ENCODE data around the gene SYNPO2.

Gene SYNPO2

DNA sequence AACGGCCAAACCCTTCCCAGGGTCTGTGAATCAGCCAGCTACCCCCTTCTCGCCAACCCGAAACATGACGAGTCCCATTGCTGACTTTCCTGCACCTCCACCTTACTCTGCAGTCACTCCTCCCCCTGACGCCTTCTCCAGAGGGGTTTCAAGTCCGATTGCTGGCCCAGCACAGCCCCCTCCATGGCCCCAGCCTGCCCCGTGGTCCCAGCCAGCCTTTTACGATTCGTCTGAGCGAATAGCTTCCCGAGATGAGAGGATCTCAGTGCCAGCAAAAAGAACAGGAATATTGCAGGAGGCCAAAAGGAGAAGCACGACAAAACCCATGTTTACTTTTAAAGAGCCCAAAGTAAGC is 141.9 kb downstream of the SYNPO2 start:
- TF ChIP-seq CREB1 (IDR thresholded peaks at IDR 0.05; ENCODE audit: low read depth) (no peak), TCF12 (IDR thresholded peaks at IDR 0.05; ENCODE audit: low read depth) (no peak), EGR1 (IDR thresholded peaks at IDR 0.05) (no peak), YY1 (IDR thresholded peaks at IDR 0.05; ENCODE audit: low read depth) (no peak), FOXM1 (IDR thresholded peaks at IDR 0.05; ENCODE audit: borderline replicate concordance, low read depth) (no peak), NFIC (IDR thresholded peaks at IDR 0.05) (no peak), RAD21 (IDR thresholded peaks at IDR 0.05; ENCODE audit: low read depth) (no peak), TAF1 (IDR thresholded peaks at IDR 0.05; ENCODE audit: low read depth) (no peak), CEBPB (IDR thresholded peaks at IDR 0.05) (no peak), ZBTB7A (IDR thresholded peaks at IDR 0.05; ENCODE audit: low read depth) (no peak), TEAD4 (IDR thresholded peaks at IDR 0.05) (no peak)
- TF ChIP-seq, protein P1, sequence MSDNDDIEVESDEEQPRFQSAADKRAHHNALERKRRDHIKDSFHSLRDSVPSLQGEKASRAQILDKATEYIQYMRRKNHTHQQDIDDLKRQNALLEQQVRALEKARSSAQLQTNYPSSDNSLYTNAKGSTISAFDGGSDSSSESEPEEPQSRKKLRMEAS (IDR thresholded peaks at IDR 0.05): no peak
- TF ChIP-seq, protein P2, sequence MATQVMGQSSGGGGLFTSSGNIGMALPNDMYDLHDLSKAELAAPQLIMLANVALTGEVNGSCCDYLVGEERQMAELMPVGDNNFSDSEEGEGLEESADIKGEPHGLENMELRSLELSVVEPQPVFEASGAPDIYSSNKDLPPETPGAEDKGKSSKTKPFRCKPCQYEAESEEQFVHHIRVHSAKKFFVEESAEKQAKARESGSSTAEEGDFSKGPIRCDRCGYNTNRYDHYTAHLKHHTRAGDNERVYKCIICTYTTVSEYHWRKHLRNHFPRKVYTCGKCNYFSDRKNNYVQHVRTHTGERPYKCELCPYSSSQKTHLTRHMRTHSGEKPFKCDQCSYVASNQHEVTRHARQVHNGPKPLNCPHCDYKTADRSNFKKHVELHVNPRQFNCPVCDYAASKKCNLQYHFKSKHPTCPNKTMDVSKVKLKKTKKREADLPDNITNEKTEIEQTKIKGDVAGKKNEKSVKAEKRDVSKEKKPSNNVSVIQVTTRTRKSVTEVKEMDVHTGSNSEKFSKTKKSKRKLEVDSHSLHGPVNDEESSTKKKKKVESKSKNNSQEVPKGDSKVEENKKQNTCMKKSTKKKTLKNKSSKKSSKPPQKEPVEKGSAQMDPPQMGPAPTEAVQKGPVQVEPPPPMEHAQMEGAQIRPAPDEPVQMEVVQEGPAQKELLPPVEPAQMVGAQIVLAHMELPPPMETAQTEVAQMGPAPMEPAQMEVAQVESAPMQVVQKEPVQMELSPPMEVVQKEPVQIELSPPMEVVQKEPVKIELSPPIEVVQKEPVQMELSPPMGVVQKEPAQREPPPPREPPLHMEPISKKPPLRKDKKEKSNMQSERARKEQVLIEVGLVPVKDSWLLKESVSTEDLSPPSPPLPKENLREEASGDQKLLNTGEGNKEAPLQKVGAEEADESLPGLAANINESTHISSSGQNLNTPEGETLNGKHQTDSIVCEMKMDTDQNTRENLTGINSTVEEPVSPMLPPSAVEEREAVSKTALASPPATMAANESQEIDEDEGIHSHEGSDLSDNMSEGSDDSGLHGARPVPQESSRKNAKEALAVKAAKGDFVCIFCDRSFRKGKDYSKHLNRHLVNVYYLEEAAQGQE (IDR thresholded peaks at IDR 0.05; ENCODE audit: low read depth): no peak
- TF ChIP-seq, protein P3, sequence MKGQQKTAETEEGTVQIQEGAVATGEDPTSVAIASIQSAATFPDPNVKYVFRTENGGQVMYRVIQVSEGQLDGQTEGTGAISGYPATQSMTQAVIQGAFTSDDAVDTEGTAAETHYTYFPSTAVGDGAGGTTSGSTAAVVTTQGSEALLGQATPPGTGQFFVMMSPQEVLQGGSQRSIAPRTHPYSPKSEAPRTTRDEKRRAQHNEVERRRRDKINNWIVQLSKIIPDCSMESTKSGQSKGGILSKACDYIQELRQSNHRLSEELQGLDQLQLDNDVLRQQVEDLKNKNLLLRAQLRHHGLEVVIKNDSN (IDR thresholded peaks at IDR 0.05): no peak

DNA sequence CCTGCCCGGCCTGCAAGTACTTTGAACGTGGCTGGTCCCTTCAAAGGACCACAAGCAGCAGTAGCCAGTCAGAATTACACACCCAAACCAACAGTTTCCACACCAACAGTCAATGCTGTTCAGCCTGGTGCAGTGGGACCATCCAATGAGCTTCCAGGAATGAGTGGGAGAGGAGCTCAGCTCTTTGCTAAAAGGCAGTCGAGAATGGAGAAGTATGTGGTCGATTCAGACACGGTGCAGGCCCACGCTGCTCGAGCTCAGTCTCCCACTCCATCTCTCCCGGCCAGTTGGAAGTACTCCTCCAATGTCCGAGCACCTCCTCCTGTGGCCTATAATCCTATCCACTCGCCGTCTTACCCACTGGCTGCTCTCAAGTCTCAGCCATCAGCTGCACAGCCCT is 142.6 kb downstream of the SYNPO2 start:
- no peak for TF ChIP-seq TCF12 (IDR thresholded peaks at IDR 0.05; ENCODE audit: low read depth)
- TF ChIP-seq, protein P1 (IDR thresholded peaks at IDR 0.05): no peak
- no peak for TF ChIP-seq CEBPB (IDR thresholded peaks at IDR 0.05)
- no peak for TF ChIP-seq TEAD4 (IDR thresholded peaks at IDR 0.05)
- TF ChIP-seq YY1 (IDR thresholded peaks at IDR 0.05; ENCODE audit: low read depth): no peak
- TF ChIP-seq TAF1 (IDR thresholded peaks at IDR 0.05; ENCODE audit: low read depth): no peak

DNA sequence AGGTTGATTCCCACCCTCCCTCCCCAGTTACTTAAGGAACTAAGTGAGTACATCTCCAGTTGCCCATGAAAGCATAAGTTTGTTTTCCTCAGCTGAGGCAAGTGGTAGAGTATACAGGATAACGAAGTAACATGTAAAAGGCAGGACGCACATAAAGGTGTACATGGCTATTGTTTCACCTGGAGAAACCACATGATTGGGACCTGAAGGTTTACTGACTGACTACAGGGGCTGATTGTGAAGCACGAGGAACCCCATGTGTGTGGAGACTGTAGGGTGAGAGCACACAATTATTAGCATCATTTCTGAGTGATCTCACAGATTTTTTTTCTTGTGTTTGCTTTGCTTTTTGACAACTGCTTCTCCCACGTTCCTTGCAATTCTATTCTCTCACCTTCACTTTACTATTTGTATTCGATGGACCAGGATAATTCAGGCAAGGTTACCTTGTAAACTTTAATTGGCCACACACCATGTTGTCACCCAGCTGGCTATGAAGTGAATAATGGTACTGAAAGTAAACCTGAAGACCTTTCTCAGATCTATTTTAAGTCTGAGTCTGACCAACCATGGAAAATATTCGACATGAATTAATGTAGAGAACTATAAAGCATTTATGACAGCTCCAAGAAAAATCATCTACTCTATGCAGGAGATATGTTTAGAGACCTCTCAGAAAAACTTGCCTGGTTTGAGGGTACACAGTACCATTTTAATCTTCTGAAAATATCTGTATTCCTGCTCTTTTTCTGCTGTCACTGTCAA is 144.4 kb downstream of the SYNPO2 start:
- TF ChIP-seq FOXM1 (IDR thresholded peaks at IDR 0.05; ENCODE audit: borderline replicate concordance, low read depth): no peak
- TF ChIP-seq, protein P1 (IDR thresholded peaks at IDR 0.05): no peak
- TF ChIP-seq YY1 (IDR thresholded peaks at IDR 0.05; ENCODE audit: low read depth): no peak
- no peak for TF ChIP-seq CREB1 (IDR thresholded peaks at IDR 0.05; ENCODE audit: low read depth)
- TF ChIP-seq ZBTB7A (IDR thresholded peaks at IDR 0.05; ENCODE audit: low read depth): no peak
- no peak for TF ChIP-seq RAD21 (IDR thresholded peaks at IDR 0.05; ENCODE audit: low read depth)
- TF ChIP-seq CEBPB (IDR thresholded peaks at IDR 0.05): no peak
- no peak for TF ChIP-seq EP300 (IDR thresholded peaks at IDR 0.05; ENCODE audit: borderline replicate concordance)
- TF ChIP-seq, protein P2 (IDR thresholded peaks at IDR 0.05; ENCODE audit: low read depth): no peak

DNA sequence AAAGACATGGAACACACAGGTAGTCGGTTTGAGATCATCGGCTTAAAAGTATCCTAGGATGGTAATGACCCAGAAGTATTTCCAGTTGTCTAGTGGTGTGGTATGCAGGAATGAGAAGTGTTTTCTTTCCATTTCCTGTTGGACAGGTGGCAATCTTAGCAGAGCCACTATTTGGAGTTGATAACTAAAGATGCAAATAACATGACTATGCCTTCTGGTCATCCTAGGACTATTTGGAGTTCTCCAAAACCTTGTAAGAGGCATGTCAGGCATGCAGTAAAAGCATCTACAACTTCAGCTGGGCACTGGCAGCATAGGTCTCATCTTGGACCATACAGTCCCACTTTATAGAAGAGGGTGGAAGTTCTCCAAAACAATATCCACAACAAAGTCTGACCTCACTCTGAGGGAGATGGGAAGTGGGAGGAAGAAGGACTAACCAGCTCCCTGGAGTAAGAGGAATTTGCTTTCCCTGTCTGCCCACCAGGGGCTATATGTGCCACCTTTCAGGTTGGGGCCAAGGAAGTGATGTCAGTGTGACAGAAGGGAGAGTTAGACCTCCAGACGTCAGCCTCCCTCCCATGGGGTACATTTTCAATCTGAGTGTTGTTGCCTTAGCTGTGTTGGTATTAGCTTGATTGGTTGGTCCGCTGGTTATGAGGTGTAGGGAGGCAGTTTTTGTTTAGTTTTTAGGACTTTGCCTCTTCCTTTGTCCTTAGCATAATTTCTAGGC is 145.8 kb downstream of the SYNPO2 start:
- TF ChIP-seq, protein P1 (IDR thresholded peaks at IDR 0.05): no peak
- no peak for TF ChIP-seq EGR1 (IDR thresholded peaks at IDR 0.05)
- TF ChIP-seq, protein P3 (IDR thresholded peaks at IDR 0.05): no peak
- no peak for TF ChIP-seq TCF12 (IDR thresholded peaks at IDR 0.05; ENCODE audit: low read depth)
- no peak for TF ChIP-seq FOXM1 (IDR thresholded peaks at IDR 0.05; ENCODE audit: borderline replicate concordance, low read depth)
- TF ChIP-seq YY1 (IDR thresholded peaks at IDR 0.05; ENCODE audit: low read depth): no peak
- TF ChIP-seq NFIC (IDR thresholded peaks at IDR 0.05): no peak
- no peak for TF ChIP-seq CREB1 (IDR thresholded peaks at IDR 0.05; ENCODE audit: low read depth)
- TF ChIP-seq ZBTB7A (IDR thresholded peaks at IDR 0.05; ENCODE audit: low read depth): no peak
- TF ChIP-seq, protein P2 (IDR thresholded peaks at IDR 0.05; ENCODE audit: low read depth): no peak
- TF ChIP-seq CEBPB (IDR thresholded peaks at IDR 0.05): no peak
- no peak for TF ChIP-seq RAD21 (IDR thresholded peaks at IDR 0.05; ENCODE audit: low read depth)
